DND-41 (cell line): ENCODE measurements around the gene BOLA2B.

ENCODE experiments used
- EZH2 ChIP-seq: IDR thresholded peaks from 3 replicates; pipeline ENCODE4 v1.6.1; 2012; ENCODE audit warnings: borderline replicate concordance, low read depth, mild to moderate bottlenecking, moderate library complexity, low read length, inconsistent platforms; ENCODE audit not compliant: severe bottlenecking
- TF ChIP-seq, protein P1 (sequence below): IDR thresholded peaks from 2 replicates; pipeline ENCODE4 v1.5.1; 2012; ENCODE audit warnings: borderline replicate concordance, low read length, moderate library complexity, mild to moderate bottlenecking; ENCODE audit not compliant: poor library complexity, severe bottlenecking; ENCODE audit errors: extremely low read depth

GRCh38 chr16:30184096-30184890 lies 9.2 kb downstream of the BOLA2B start:
- TF ChIP-seq, protein P1, sequence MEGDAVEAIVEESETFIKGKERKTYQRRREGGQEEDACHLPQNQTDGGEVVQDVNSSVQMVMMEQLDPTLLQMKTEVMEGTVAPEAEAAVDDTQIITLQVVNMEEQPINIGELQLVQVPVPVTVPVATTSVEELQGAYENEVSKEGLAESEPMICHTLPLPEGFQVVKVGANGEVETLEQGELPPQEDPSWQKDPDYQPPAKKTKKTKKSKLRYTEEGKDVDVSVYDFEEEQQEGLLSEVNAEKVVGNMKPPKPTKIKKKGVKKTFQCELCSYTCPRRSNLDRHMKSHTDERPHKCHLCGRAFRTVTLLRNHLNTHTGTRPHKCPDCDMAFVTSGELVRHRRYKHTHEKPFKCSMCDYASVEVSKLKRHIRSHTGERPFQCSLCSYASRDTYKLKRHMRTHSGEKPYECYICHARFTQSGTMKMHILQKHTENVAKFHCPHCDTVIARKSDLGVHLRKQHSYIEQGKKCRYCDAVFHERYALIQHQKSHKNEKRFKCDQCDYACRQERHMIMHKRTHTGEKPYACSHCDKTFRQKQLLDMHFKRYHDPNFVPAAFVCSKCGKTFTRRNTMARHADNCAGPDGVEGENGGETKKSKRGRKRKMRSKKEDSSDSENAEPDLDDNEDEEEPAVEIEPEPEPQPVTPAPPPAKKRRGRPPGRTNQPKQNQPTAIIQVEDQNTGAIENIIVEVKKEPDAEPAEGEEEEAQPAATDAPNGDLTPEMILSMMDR: no peak
- TF ChIP-seq EZH2: no peak
